Pancreas (tissue), 10 donors: ENCODE data around the gene KRT23. TPM values are rescaled to one million over a fixed set of nuclear protein-coding genes. Genes with fewer than 3 reads are reported as not detected.

Experiments used
- ATAC-seq, 4 donors: fragments of 200-7000 bp; cut with Tn5 transposase; one replicate each; pipeline versions ENCODE4 v1.8.0 to v1.9.1; 2020; ENCODE audit warnings: mild to moderate bottlenecking in 4 of 4, moderate library complexity in 4 of 4
- DNase-seq, 6 donors: peaks; one replicate each; pipeline ENCODE4 v3.0.0-alpha.2; 2020
- FAIRE-seq: peaks from 2 replicates; lab custom pipeline; 2012; peaks lifted over from hg19 to GRCh38; lab: Jason Lieb, UNC
- H3K27ac ChIP-seq, 4 donors: fragments of 200-600 bp; sonication (generic); 1 replicate in 3 of 4; 2 replicates in 1 of 4; pipeline versions ENCODE4 v1.5.0 to v1.8.0; 2020
- H3K27me3 ChIP-seq, 4 donors: fragments of 200-600 bp; one replicate each; pipeline ENCODE4 v1.8.0; 2021
- H3K36me3 ChIP-seq, 3 donors: fragments of 200-600 bp; sonication (generic) in 1 of 3; one replicate each; pipeline versions ENCODE4 v1.5.0 to v1.8.0; 2020 to 2021
- H3K4me1 ChIP-seq, 3 donors: fragments of 200-600 bp; one replicate each; pipeline ENCODE4 v1.8.0; 2021
- H3K4me3 ChIP-seq, 4 donors: fragments of 200-600 bp; sonication (generic) in 2 of 4; one replicate each; pipeline versions ENCODE4 v1.5.0 to v1.8.0; 2020 to 2021
- H3K9me3 ChIP-seq, 4 donors: fragments of 200-600 bp; one replicate each; pipeline ENCODE4 v1.8.0; 2021
- WGBS, 2 donors: extraction: QIAGEN DNeasy Blood & Tissue Kit; methylation state at CpG; one replicate each; pipeline ENCODE4 v1.1.7; 2013; 5-methylcytosine and 5-hydroxymethylcytosine counted together
- intact Hi-C, 3 donors: fragments of 100-400 bp; cut with DNase I; formaldehyde crosslinking; loops; one replicate each; pipeline versions ENCODE4 v1.11.1 to v1.14.2; 2022
- polyA plus RNA-seq, 2 donors: library from polyadenylated mRNA; stranded (reverse); fragments of 200-250 nt; gene quantifications; one replicate each; pipeline ENCODE4 v1.2.3, GENCODE V29; 2013
- total RNA-seq, 6 donors: library from RNA; stranded (reverse); fragmentation: NEBNext Ultra II Directional in 4 of 6; extraction: Animal tissue kit (Norgen Biotek cat#: 25700) in 4 of 6; gene quantifications; one replicate each; pipeline versions ENCODE4 v1.2.1 to v1.2.4, GENCODE V29; 2021 to 2023
- TF ChIP-seq, protein P1 (sequence below), 4 donors: fragments of 200-600 bp; sonication (generic) in 3 of 4; IDR thresholded peaks; one replicate each; pipeline versions ENCODE4 v1.5.0 to v1.8.0; 2021; ENCODE audit warnings: antibody characterized with exemption in 4 of 4
- donor health status: healthy with polysubstance abuse.
- donor health status: DM: no; HTN: no; CAD: no; lungs with moderate emphysema.
- donor health status: DM: no; HTN: no; CAD: no.
- donor health status: control.
- donor health status: control.
- donor health status: Bipolar disorder and iron deficiency.
- donor health status: DM: yes; HTN: yes; CAD: no.
- donor health status: DM: no; HTN: no; CAD: no.
- donor health status: DM: no; HTN: no; CAD: no.
- donor health status: DM: yes; HTN: yes; CAD: no.

KRT23 gene
- total and polyA plus RNA-seq, 8 donors = 0.59 to 17.7 (median 1.1) TPM

GRCh38 chr17:40960144-40960543 lies 22.7 kb upstream of the KRT23 start:
- intact Hi-C loops = no loop called here
- ATAC-seq = no peak
- Histone ChIP-seq H3K27ac (peak overlapping the region in 2 of 4 donors; percentile 24 to 51), H3K4me3 (no peak overlapping the region), H3K36me3 (no peaks in the 10 kb centered on the region), H3K9me3 (no peaks in the 10 kb centered on the region), H3K27me3 (no peaks in the 10 kb centered on the region), H3K4me1 (peaks cover 0 to 12% (median 0%) of the 10 kb centered on the region in 3 donors)
- TF ChIP-seq, protein P1, sequence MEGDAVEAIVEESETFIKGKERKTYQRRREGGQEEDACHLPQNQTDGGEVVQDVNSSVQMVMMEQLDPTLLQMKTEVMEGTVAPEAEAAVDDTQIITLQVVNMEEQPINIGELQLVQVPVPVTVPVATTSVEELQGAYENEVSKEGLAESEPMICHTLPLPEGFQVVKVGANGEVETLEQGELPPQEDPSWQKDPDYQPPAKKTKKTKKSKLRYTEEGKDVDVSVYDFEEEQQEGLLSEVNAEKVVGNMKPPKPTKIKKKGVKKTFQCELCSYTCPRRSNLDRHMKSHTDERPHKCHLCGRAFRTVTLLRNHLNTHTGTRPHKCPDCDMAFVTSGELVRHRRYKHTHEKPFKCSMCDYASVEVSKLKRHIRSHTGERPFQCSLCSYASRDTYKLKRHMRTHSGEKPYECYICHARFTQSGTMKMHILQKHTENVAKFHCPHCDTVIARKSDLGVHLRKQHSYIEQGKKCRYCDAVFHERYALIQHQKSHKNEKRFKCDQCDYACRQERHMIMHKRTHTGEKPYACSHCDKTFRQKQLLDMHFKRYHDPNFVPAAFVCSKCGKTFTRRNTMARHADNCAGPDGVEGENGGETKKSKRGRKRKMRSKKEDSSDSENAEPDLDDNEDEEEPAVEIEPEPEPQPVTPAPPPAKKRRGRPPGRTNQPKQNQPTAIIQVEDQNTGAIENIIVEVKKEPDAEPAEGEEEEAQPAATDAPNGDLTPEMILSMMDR (IDR thresholded peaks at IDR 0.05) = no peak
- no peak for FAIRE-seq
- 48 to 56% methylated on average over 10 of the region's 10 CpGs for WGBS, 2 donors
- DNase-seq = no peak

GRCh38 chr17:40958086-40958953 lies 20.9 kb upstream of the KRT23 start:
- no peak overlapping the region for H3K4me3 ChIP-seq
- TF ChIP-seq, protein P1 (IDR thresholded peaks at IDR 0.05) = no peak
- ATAC-seq (peak in 2 of 4 donors; percentile 66 to 69), FAIRE-seq (no peak), DNase-seq (no peak)
- intact Hi-C loops = no loop called here
- H3K36me3 ChIP-seq = no peaks in the 10 kb centered on the region
- peak overlapping the region in 2 of 4 donors; percentile 10 to 24 for H3K27ac ChIP-seq
- WGBS, 2 donors = 61 to 67% methylated on average over 12 of the region's 12 CpGs
- H3K4me1 ChIP-seq = peaks cover 0 to 12% (median 0%) of the 10 kb centered on the region in 3 donors
- no peaks in the 10 kb centered on the region for H3K9me3 ChIP-seq
- H3K27me3 ChIP-seq = no peaks in the 10 kb centered on the region

DNA sequence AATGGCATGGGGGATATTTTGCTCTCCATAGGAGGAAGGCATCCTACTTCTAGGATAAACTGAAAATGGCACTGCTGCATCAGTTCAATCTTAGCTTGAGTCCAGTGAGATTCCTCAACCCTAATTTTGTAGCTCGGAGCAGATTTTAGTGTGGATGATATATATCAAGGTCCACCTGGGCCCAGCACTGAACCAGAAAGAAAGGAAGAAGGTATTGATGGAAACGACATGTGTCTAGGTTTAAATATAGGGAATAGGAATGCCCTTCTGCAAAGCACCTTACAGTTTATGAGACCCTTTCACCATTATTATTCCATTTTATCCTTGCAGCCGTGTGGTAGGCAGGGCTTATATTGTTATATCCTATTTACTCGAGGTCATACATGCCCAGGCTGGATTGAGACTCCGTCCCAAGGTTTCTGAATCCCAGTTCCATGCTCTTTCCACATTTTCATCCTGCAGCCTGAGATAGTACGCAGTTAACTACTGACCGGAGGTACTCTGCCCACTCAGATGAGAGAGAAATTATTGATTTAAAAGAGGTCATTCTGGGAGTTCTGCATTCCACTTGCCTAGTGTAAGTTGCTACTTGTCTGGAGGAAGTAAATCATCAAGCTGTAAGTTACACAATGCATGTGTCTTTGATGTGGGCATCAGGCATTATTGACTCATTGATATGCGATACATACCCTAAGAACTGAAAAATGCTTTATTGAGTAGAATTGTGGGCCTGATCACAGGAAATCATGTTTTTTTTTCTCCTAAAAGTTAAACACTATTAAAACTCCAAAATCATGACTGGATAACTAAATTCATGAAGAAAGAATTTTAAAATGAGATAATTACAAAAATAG lies 19.2 kb upstream of the KRT23 start:
- H3K9me3 ChIP-seq = no peaks in the 10 kb centered on the region
- TF ChIP-seq, protein P1 (IDR thresholded peaks at IDR 0.05) = no peak
- 56 to 57% methylated on average over 8 of the region's 8 CpGs for WGBS, 2 donors
- no peak overlapping the region for H3K4me3 ChIP-seq
- peaks cover 0 to 12% (median 0%) of the 10 kb centered on the region in 3 donors for H3K4me1 ChIP-seq
- peak overlapping the region in 2 of 4 donors; percentile 10 to 52 for H3K27ac ChIP-seq
- ATAC-seq (peak; percentile 69 to 87 (median 72)), DNase-seq (no peak), FAIRE-seq (no peak)
- no peaks in the 10 kb centered on the region for H3K36me3 ChIP-seq
- intact Hi-C loops = no loop called here
- H3K27me3 ChIP-seq = peaks cover 0 to 3% (median 0%) of the 10 kb centered on the region in 4 donors

DNA sequence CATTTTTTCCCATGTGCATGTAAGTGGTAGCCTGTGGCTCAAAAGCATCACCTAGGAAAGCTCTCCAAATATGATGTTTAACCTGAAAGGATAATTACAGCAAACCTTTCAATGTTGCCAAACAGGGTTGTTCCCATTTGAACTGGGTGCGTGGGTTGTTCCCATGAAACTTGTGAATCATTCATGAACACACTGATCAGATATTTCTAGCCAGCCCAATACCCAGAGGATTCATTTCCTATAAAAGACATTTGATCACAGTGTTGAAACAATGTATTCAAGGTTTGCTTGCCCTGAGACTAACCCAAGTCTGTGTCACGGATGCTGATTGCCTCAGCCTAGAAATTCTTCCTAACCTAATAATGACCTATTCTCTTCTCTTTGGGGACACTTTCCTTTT lies 16.4 kb upstream of the KRT23 start:
- H3K9me3 ChIP-seq = no peaks in the 10 kb centered on the region
- TF ChIP-seq, protein P1 (IDR thresholded peaks at IDR 0.05) = no peak
- peaks cover 0 to 9% (median 0%) of the 10 kb centered on the region in 3 donors for H3K4me1 ChIP-seq
- H3K27me3 ChIP-seq = peaks cover 0 to 3% (median 0%) of the 10 kb centered on the region in 4 donors
- WGBS, 2 donors = 50 to 57% methylated on average over 2 of the region's 2 CpGs
- intact Hi-C loops = no loop called here
- ATAC-seq = peak in 3 of 4 donors; percentile 37 to 64 (median 58)
- peak overlapping the region in 2 of 4 donors; percentile 39 to 53 for H3K27ac ChIP-seq
- no peaks in the 10 kb centered on the region for H3K36me3 ChIP-seq
- no peak for FAIRE-seq
- no peak for DNase-seq
- H3K4me3 ChIP-seq = no peak overlapping the region
